ENCODE results near the gene RBFOX2. TPM values are rescaled to one million over a fixed set of nuclear protein-coding genes. Genes with fewer than 3 reads are reported as not detected.

The RBFOX2 gene
- total RNA-seq, 1 experiment from 2014 or later: 91.1 TPM

DNA sequence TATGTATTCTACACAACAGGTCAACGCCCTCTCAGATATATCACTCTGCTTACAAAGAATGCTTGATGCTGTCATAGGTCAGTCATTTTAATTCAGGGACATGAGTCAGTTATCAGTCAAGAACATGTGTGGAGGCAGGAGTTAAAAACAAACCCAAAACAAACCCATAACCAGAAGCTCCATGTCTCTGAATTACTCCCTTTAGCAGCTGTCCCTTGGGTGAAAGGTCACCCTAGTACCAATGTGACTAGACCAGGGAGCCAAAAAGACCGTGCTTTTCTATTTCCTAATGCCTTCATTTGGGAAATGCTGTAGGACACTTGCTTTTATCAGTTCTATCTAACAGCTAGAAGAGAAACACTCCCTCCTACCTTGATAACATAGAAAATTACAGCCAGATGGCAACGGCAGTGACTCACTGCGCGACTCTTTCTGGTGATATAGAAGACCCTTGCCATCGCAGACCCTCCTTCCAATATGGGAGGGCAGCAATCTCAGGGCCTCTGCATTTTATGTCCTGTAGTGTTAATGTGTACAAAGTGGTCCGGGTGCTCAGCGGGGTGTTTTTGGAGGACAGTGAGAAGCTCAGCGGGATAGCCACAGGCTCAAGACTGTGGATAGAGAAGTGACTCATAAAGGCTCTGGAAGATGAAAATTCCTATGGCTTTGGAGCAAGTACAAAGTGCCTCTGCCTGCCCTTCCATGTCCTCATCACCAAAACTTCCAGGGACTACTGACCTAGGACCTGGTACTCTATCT is 286.1 kb downstream of the RBFOX2 start:
- ChIA-PET CTCF (no interaction called here), POLR2A (no interaction called here)
- no peak for DNase-seq
- peaks cover 6% of the 10 kb centered on the region for H3K36me3 ChIP-seq (ENCODE audit: control insufficient read depth, insufficient read depth, low read length)
- no peaks in the 10 kb centered on the region for H3K27me3 ChIP-seq (replicated peaks; ENCODE audit: control insufficient read depth, insufficient read depth, low read length)
- Mint-ChIP-seq H3K4me3 (ENCODE audit: unreplicated experiment) (no peak overlapping the region), H3K27ac (ENCODE audit: unreplicated experiment) (no peak overlapping the region), H3K4me1 (ENCODE audit: low read depth, unreplicated experiment) (no peaks in the 10 kb centered on the region), H3K36me3 (ENCODE audit: insufficient read depth, unreplicated experiment) (peaks cover 87% of the 10 kb centered on the region), H3K9me3 (ENCODE audit: unreplicated experiment) (no peaks in the 10 kb centered on the region), H3K27me3 (ENCODE audit: insufficient read depth, unreplicated experiment) (no peaks in the 10 kb centered on the region)
- no peaks in the 10 kb centered on the region for H3K9me3 ChIP-seq
- TSS peak; percentile 13 for BruUV-seq (replicated peaks)
- H3K4me3 ChIP-seq (ENCODE audit: low read depth, low read length): no peak overlapping the region
- intact Hi-C loops (cut with micrococcal nuclease; ENCODE audit: unreplicated experiment): no loop called here
- TF ChIP-seq, protein P1, sequence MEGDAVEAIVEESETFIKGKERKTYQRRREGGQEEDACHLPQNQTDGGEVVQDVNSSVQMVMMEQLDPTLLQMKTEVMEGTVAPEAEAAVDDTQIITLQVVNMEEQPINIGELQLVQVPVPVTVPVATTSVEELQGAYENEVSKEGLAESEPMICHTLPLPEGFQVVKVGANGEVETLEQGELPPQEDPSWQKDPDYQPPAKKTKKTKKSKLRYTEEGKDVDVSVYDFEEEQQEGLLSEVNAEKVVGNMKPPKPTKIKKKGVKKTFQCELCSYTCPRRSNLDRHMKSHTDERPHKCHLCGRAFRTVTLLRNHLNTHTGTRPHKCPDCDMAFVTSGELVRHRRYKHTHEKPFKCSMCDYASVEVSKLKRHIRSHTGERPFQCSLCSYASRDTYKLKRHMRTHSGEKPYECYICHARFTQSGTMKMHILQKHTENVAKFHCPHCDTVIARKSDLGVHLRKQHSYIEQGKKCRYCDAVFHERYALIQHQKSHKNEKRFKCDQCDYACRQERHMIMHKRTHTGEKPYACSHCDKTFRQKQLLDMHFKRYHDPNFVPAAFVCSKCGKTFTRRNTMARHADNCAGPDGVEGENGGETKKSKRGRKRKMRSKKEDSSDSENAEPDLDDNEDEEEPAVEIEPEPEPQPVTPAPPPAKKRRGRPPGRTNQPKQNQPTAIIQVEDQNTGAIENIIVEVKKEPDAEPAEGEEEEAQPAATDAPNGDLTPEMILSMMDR (IDR thresholded peaks at IDR 0.05; ENCODE audit: insufficient read depth in 1 of 2, low read depth in 1 of 2, low read length in 1 of 2, severe bottlenecking in 1 of 2, unreplicated experiment in 1 of 2): no peak
- no peaks in the 10 kb centered on the region for H3K4me1 ChIP-seq

DNA sequence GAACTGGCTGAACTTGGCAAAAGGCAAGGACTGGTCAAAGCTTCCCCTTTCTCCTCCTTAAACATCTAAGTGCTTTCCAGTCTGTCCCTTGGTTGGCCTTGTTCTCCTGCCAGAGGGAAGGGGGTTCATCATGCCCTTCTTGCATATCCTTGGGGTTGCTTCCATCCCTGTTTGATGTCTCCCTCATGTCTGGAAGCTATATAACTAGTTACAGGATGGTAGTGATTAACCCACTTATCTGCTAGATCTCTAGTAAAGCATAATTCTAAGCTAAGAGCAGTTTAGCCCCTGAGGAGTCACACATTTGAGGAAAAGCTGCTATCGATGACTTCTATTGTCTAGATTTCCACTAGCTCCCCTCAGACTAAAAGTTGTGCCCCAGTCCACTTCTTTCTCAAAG is 288.0 kb downstream of the RBFOX2 start:
- Mint-ChIP-seq H3K27me3 (ENCODE audit: insufficient read depth, unreplicated experiment) (no peaks in the 10 kb centered on the region), H3K4me1 (ENCODE audit: low read depth, unreplicated experiment) (no peaks in the 10 kb centered on the region), H3K9me3 (ENCODE audit: unreplicated experiment) (no peaks in the 10 kb centered on the region), H3K27ac (ENCODE audit: unreplicated experiment) (no peak overlapping the region), H3K4me3 (ENCODE audit: unreplicated experiment) (no peak overlapping the region), H3K36me3 (ENCODE audit: insufficient read depth, unreplicated experiment) (peaks cover 80% of the 10 kb centered on the region)
- TF ChIP-seq, protein P1 (IDR thresholded peaks at IDR 0.05; ENCODE audit: insufficient read depth in 1 of 2, low read depth in 1 of 2, low read length in 1 of 2, severe bottlenecking in 1 of 2, unreplicated experiment in 1 of 2): no peak
- BruUV-seq (replicated peaks): no TSS peak
- H3K9me3 ChIP-seq: no peaks in the 10 kb centered on the region
- ChIA-PET POLR2A (no interaction called here), CTCF (interaction anchor here (0.6 kb wide), 1 partner anchor 109 kb away, joined by 4 read pairs; no protein-coding TSS in a partner anchor)
- H3K27me3 ChIP-seq (replicated peaks; ENCODE audit: control insufficient read depth, insufficient read depth, low read length): no peaks in the 10 kb centered on the region
- intact Hi-C loops (cut with micrococcal nuclease; ENCODE audit: unreplicated experiment): no loop called here
- H3K4me3 ChIP-seq (ENCODE audit: low read depth, low read length): no peak overlapping the region
- H3K4me1 ChIP-seq: no peaks in the 10 kb centered on the region
- H3K36me3 ChIP-seq (ENCODE audit: control insufficient read depth, insufficient read depth, low read length): peaks cover 3% of the 10 kb centered on the region
- no peak for DNase-seq

DNA sequence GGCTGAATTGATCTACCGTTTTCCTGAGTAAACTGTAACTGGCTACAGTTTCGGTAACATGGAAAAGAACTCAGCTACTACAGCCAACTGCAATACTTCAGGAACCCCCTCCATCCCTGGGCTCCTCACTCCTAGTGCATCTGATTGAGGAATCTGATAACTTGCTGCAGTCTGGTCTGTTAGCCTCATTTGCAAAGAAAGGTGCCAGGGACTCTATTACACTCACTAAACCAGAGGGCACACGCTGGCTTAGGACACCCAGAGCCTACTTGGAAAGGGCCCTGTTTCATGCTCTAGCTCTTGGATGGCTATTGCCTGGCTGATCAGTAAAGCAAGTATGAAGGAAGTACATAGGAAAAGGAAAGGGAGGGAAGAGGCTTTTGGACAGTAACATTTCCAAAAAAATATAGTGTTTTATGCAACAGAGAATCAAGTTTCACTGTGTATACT is 288.7 kb downstream of the RBFOX2 start:
- no peaks in the 10 kb centered on the region for H3K4me1 Mint-ChIP-seq (ENCODE audit: low read depth, unreplicated experiment)
- no peaks in the 10 kb centered on the region for H3K4me1 ChIP-seq
- intact Hi-C loops (cut with micrococcal nuclease; ENCODE audit: unreplicated experiment): loop anchor here (1.0 to 10.0 kb wide), 2 partner anchors 113 to 385 kb away; no protein-coding TSS in a partner anchor
- no peaks in the 10 kb centered on the region for H3K27me3 Mint-ChIP-seq (ENCODE audit: insufficient read depth, unreplicated experiment)
- H3K9me3 Mint-ChIP-seq (ENCODE audit: unreplicated experiment): no peaks in the 10 kb centered on the region
- H3K27me3 ChIP-seq (replicated peaks; ENCODE audit: control insufficient read depth, insufficient read depth, low read length): no peaks in the 10 kb centered on the region
- H3K27ac Mint-ChIP-seq (ENCODE audit: unreplicated experiment): no peak overlapping the region
- H3K4me3 ChIP-seq (ENCODE audit: low read depth, low read length): no peak overlapping the region
- ChIA-PET POLR2A (no interaction called here), CTCF (no interaction called here)
- no peak overlapping the region for H3K4me3 Mint-ChIP-seq (ENCODE audit: unreplicated experiment)
- no TSS peak for BruUV-seq (replicated peaks)
- TF ChIP-seq, protein P1 (IDR thresholded peaks at IDR 0.05; ENCODE audit: insufficient read depth in 1 of 2, low read depth in 1 of 2, low read length in 1 of 2, severe bottlenecking in 1 of 2, unreplicated experiment in 1 of 2): no peak
- peaks cover 3% of the 10 kb centered on the region for H3K36me3 ChIP-seq (ENCODE audit: control insufficient read depth, insufficient read depth, low read length)
- no peaks in the 10 kb centered on the region for H3K9me3 ChIP-seq
- peaks cover 76% of the 10 kb centered on the region for H3K36me3 Mint-ChIP-seq (ENCODE audit: insufficient read depth, unreplicated experiment)
- no peak for DNase-seq

All from Caco-2 (cell line).